Measurements from ENCODE around the gene RNH1. TPM values are rescaled to one million over a fixed set of nuclear protein-coding genes. Genes with fewer than 3 reads are reported as not detected.

The RNH1 gene
- total RNA-seq, result 100 to 1,000 TPM; 243 to 354 (median 264) TPM

GRCh38 chr11:506995-507726, at the start of gene RNH1:
Gene RNH1 (minus strand): TSS chr11:507242. CDS start chr11:502162, 5,080 bp downstream.
- Histone ChIP-seq H3K4me1 (peaks cover 0 to 62% (median 28%) of the 10 kb centered on the region in 3 donors), H3K27me3 (no peaks in the 10 kb centered on the region), H3K4me3 (peak within 1 kb of the TSS; percentile 71 to 95), H3K36me3 (peaks cover 0 to 36% of the 10 kb centered on the region in 2 donors), H3K27ac (peak within 1 kb of the TSS; percentile 82 to 99 (median 98)), H3K9me3 (no peaks in the 10 kb centered on the region)
- peak; percentile 83 for ATAC-seq
- WGBS, 2 donors (ENCODE audit: low coverage in 1 of 2), result no CpG with 5 or more reads among the region's 93 CpGs
- TF ChIP-seq POLR2AphosphoS5 (IDR thresholded peaks at IDR 0.05) (peak; percentile 28), EP300 (IDR thresholded peaks at IDR 0.05) (no peak), POLR2A (IDR thresholded peaks at IDR 0.05) (peak; percentile 54 to 62), CTCF (IDR thresholded peaks at IDR 0.05) (peak in 1 of 4 experiments; percentile 19)

GRCh38 chr11:555780-556661, 49.0 kb upstream of the RNH1 start:
- Histone ChIP-seq H3K4me3 (peak overlapping the region in 1 of 2 donors; percentile 38), H3K36me3 (no peaks in the 10 kb centered on the region), H3K27me3 (peaks cover 89% of the 10 kb centered on the region), H3K27ac (no peak overlapping the region), H3K4me1 (peaks cover 0 to 34% (median 17%) of the 10 kb centered on the region in 3 donors), H3K9me3 (no peaks in the 10 kb centered on the region)
- no CpG with 5 or more reads among the region's 104 CpGs for WGBS, 2 donors (ENCODE audit: low coverage in 1 of 2)
- TF ChIP-seq POLR2AphosphoS5 (IDR thresholded peaks at IDR 0.05) (no peak), POLR2A (IDR thresholded peaks at IDR 0.05) (no peak), EP300 (IDR thresholded peaks at IDR 0.05) (no peak), CTCF (IDR thresholded peaks at IDR 0.05) (no peak)
- ATAC-seq, result no peak

- Histone ChIP-seq H3K4me3 (peak overlapping the region in 1 of 2 donors; percentile 38), H3K9me3 (no peaks in the 10 kb centered on the region), H3K27me3 (peaks cover 96% of the 10 kb centered on the region), H3K36me3 (peaks cover 0 to 2% of the 10 kb centered on the region in 2 donors), H3K27ac (no peak overlapping the region), H3K4me1 (peaks cover 0 to 31% (median 17%) of the 10 kb centered on the region in 3 donors)
- WGBS, 2 donors (ENCODE audit: low coverage in 1 of 2), result 0% methylated on average over 4 of the region's 57 CpGs; no CpG with 5 or more reads in 1 of the 2 donors
- no peak for ATAC-seq
- TF ChIP-seq CTCF (IDR thresholded peaks at IDR 0.05) (no peak), EP300 (IDR thresholded peaks at IDR 0.05) (no peak), POLR2A (IDR thresholded peaks at IDR 0.05) (no peak), POLR2AphosphoS5 (IDR thresholded peaks at IDR 0.05) (no peak)
Measured at GRCh38 chr11:555227-555779, 48.3 kb upstream of the RNH1 start.

- no CpG with 5 or more reads among the region's 60 CpGs for WGBS, 2 donors (ENCODE audit: low coverage in 1 of 2)
Measured at GRCh38 chr11:554428-555226, 47.6 kb upstream of the RNH1 start.

More at GRCh38 chr11:554428-555226, 47.6 kb upstream of the RNH1 start:
- ATAC-seq, result peak; percentile 40
- TF ChIP-seq EP300 (IDR thresholded peaks at IDR 0.05) (no peak), CTCF (IDR thresholded peaks at IDR 0.05) (peak in 3 of 4 experiments; percentile 43 to 74 (median 67))
- H3K36me3 ChIP-seq, result peaks cover 0 to 7% of the 10 kb centered on the region in 2 donors
- peaks cover 0 to 25% (median 12%) of the 10 kb centered on the region in 3 donors for H3K4me1 ChIP-seq
- peak overlapping the region in 1 of 2 donors; percentile 38 for H3K4me3 ChIP-seq
- H3K9me3 ChIP-seq, result no peaks in the 10 kb centered on the region
- no peak overlapping the region for H3K27ac ChIP-seq
- peaks cover 100% of the 10 kb centered on the region for H3K27me3 ChIP-seq
